Stimulated activated CD4-positive, alpha-beta T cell treated with anti-CD3 and anti-CD28 coated beads, TNF-alpha, amount 100 ng/mL, for 1 hour (primary cell): ENCODE results near the gene NLRP1.

Experiments
- DNase-seq, 3 donors: peaks; one replicate each; pipeline ENCODE4 v3.0.0-alpha.2; 2020; ENCODE audit warnings: low read depth in 3 of 3, low spot score in 1 of 3

The NLRP1 gene

DNA sequence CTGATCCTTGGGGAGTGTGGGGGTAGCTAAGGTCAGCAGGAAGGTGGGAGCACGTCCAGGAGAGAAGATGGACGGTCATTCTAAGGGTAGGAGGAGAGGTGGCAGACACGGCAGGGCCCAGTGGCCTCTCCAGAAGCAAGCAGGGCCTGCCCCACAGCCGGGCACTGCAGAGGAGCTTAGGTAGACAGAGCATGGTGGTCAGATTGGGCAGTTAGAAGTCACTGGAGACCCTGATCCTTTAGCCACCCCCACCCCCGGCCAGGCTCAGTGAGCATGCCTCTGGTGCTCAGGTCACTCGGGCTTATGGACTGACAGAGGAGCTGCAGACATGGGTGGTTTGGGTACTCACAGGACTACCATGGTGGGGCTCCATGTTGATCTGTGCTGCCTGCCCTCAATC, 26.3 kb downstream of the NLRP1 start:
- no peak for DNase-seq

DNA sequence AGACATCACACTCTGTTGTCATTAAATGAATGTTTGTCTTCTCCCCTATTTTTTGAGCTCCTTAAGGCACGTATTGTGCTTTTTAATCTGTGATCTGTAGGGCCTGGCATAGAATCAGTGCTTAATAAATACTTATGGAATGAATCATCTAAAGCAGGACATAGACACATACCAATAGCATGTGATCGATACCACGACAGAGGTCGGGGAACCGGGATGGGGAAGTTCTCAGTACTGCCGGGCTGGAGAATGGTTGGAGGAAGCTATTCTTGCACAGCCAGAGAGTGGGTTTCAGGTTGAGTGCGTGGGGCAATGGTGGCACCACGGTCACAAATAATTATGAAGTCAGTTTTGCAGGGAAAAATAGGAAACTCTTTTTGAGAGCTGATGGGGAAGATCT, 26.8 kb downstream of the NLRP1 start:
- DNase-seq: no peak

DNA sequence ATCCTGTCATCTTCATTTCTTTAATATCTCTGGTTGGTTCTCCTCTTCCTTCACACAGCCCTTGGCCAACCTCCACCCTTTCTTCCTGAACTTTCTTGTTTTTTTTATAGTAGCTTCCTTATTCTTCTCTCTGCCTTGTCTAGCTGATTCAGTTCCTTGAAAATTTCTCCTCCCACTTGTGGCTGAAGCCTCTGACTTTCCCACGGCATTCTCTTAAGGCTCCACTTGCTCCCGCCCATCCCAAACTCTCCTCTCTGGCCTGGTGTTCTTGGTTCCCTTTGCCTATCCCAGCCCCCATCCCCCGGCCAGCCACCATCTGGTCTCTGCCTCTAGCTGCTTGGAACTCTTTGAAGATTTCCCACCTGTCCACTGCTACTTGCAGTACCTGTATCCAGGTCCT, 29.1 kb downstream of the NLRP1 start:
- DNase-seq: no peak

DNA sequence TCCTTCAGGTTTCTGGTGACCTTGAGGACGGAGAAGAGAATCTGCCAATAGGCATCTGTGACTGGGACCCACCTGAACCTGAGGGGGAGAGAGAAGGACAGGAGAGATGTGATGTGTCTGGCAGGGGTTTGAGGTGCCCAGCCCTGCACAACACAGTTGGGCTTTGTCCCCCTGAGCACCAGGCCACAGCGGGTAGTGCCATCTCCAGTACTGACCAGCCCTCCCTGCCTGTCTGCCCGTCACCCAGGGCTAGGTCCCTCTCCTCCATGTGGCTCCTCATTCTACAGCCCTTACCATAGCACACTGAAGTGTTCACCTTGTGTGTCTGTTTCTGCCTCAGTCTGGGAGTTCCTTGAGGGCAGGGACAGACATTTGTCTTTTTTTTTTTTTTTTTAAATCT, 30.8 kb downstream of the NLRP1 start:
- DNase-seq: no peak

DNA sequence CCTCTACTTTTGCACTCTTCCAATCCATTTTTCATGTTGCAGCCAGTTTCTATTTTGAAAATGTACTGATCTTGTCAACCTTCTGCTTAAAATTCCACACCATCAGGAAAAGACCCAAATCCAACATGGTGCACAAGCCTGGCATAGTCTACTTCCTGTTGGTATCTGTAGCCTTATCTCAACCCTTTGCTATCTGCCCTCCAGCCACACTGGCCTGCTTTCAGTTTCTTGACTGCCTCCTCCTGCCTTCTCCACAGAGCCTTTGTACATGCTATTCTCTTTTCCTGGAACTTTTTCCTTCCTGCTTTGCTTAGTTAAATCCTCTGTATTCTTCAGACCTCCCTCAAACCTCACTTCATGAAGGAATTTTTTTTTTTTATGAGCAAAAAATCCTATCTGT, 31.5 kb downstream of the NLRP1 start:
- no peak for DNase-seq

DNA sequence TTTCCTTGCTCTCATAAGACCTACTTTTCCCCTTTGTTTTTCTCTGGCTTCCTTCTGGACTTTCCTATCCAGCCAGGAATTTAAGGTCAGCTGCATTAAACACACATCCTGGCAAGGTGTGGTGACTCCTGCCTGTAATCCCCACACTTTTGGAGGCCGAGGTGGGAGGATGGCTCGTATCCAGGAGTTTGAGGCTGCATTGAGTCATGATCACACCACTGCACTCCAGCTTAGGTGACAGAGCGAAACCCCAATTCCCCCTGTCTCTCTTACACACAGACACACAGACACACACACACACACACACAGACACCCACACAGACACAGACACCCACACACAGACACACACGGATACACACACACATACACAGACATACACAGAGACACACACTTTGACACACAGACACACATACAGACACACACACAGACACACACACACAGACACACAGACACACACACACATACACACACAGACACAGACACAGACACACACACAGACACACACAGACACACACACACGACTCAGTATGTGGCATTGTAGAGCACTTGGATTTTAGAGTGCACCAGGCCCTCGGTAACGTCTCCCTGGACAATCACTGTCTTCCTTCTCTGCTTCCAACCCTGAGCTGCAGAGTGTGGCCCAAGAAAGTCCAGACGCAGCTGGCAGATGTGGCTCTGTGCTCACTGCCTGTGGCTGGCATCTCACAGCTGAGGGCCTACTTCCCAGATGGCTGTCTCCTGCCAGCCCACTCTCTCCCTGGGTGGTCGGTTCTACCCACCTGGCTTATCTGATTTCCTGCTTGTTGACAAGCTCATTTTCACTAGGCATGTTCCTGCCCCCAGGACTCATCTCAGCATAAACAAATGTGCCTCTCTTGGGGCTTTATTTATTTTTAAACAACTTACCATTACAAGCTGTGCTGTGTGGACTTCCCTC, 39.0 kb downstream of the NLRP1 start:
- DNase-seq: no peak

DNA sequence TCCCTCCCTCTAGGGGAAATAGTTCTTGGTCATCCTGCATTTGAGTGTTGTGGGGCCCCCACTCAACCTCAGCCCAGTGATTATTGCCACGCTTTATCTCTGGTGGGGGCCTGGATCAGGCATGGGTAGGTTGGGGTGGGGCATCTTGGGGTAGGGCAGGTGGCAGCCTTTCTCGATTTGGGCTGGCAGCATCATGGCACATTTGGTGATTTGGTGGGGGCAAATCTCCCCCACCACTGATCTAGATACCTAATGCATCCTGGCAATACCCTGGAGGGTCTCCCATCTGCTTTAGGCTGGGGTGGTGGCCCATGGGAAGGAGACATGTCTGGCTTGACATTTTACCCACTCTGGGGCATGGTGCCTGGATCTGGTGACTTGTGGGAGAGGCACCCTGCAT, 40.2 kb downstream of the NLRP1 start:
- DNase-seq: no peak

DNA sequence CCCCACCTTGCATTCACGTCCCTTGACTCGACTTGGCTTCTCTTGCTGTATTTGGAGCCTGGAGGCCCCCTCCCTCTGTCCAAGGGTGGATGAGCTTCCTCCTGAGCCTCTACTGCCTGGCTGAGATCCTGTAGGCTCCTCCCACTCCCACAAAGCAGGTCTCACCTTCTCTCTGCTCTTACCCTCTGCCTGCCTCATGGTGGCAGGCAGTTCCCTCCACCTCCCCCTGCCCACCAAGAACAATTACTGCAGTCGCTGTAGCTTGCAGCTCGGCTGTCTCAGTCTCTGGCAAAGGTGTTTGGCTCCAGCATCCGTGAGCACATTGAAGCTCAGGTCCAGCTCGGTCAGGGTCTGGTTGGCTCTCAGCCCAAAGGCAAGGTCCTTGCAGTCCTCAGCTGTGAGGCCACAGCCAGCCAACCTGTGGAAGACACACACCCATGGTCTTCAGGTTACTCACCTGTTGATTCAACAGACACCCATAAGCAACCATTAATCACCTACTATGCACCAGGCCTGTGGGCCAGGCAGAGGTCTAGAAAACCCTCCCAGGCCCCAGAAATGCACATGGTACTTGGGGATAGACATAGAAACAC, 42.6 kb downstream of the NLRP1 start:
- no peak for DNase-seq

DNA sequence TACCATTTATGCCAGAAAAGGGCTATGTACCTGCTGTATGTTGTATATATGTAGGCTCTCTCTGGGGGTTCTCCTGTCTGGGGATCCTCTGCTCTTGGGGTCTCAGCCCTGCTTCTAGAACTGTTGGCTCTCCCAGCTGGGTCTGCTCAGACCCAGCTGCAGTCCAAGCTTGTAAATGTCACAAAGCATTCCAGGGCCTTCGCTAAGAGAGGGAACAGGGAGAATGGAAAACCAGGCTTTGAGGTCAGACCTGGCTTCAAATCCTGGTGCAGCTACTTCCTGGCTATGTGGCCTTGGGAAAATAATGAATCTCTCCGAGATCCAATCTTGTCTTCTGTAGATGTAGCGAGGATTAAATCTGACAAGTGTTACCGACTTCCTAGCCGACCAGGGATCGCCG, 44.0 kb downstream of the NLRP1 start:
- no peak for DNase-seq

DNA sequence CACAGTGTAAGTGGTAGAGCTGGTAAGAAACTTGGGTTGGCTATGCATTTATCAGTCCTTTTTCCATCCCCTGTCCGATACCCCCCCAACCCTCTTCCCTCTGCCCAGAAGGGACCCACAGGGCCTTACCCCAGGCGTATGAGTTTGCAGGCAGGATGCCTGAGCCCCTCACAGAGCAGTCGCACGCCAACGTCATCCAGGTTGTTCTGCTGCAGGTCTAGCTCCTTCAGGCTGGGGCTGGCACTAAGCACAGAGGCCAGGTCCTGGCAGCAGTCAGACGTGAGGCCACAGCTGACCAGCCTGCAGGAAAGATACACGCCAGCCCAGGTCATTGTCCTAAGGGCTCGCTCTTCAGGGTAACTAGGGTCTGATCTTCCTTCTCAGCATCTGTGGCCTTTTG, 45.0 kb downstream of the NLRP1 start:
- no peak for DNase-seq

DNA sequence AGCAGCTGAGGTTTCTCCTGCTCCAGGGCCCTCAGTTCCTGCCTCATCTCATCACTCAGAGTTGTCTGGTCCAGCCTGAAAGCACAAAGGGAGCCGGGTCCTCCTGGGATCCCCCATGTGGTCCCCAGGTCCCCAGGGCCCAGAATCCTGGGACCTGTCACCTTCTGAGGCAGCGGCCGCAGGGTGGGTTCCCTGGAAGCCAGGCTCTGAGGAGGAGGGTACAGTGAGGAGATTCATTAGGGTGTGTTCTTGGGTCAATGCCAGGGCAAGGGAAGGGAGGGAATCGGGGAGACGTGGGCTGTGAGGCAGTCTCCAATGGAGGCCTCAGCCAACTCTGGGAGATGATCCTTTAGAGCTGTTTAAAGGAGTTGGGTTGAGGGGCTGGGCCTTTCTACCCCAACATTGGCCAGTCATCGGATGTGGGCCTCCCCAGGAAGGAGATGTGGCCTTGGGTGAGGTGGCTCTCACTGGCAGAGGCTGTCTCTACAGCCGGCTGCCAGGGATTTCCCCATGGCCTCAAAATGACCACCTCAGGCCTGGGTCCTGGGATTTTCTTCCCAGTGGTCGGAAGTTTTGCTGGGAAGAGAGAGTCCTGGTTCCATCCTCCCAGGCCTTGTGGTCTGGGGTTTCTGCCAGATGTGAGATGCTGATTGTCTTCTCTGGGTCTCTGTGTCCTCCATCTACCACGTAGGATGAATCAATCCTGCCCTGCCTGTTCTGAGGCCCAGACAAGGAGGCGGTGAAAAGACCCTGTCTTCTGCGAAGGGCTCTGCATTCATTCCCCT, 47.3 kb downstream of the NLRP1 start:
- DNase-seq: no peak

DNA sequence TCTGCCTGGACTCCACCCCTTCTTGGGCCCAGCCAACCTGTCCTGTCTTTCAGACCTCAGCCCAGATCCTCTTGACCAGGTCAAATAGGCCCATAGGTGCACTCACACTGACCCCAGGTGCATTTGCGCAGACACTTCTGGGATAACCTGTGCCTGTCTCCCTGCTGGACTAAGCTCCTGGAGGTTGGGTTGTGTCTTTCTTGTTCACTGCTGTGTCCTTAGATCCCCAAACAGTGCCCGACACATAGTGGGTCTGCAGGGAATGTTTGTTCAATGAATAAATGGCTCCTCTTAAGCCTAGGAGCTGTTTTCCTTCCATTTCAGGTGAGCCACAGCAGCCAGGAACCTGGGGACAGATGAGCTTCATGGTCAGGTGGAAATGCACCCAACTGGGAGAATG, 48.9 kb downstream of the NLRP1 start:
- DNase-seq: no peak

DNA sequence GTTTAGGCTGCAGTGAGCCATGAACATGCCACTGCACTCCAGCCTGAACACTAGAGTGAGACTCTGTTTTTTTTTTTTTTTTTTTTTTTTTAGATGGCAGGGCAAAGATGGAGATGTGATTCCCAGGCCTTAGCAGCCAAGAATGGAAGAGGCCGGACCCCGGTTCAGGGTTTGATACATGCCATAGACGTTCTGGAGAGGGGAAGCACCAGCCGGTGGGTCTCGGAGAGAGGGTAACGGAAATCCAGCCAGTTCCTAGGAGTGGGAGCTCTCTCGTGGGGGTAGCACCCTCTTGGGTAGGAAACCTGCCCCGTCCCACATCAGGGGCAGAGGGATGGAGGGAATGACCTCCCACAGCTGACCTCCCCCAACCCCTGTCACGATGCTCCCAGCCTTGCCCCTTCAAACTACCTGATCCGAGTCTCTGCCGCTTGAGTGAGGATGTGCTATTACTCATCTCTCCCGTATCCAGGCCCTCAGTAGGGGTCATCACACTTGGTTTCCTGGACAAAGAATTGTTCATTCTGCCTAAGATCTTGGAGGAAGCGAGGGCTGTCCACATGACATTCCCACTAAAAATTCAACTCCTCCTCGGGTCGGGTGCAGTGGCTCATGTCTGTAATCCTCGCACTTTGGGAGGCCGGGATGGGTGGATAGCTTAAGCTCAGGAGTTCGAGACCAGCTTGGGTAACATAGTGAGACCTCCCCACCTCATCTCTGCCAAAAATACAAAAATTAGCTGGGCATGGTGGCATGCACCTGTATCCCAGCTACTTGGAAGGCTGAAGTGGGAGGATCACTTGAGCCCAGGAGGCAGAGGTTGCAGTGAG, 50.6 kb downstream of the NLRP1 start:
- DNase-seq: no peak

DNA sequence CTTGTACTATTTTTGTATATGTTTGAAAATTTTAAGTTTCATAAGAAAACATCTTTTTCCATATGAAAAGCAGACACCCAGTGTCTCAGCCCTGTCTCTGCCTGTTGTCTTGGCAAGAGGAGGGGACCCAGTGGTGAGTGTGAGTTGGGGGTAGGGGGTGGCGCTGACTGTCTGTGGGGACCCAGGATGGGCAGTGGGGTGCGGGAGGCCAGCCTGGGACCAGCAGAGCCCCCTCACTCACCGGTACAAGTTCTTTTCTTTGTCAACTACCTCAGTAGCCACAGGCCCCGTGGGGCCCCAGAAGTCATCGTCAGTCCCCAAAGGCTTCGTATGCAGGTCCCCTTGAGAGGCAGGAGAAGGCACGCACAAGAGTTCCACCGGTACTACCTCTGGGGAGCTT, 51.7 kb downstream of the NLRP1 start:
- no peak for DNase-seq

DNA sequence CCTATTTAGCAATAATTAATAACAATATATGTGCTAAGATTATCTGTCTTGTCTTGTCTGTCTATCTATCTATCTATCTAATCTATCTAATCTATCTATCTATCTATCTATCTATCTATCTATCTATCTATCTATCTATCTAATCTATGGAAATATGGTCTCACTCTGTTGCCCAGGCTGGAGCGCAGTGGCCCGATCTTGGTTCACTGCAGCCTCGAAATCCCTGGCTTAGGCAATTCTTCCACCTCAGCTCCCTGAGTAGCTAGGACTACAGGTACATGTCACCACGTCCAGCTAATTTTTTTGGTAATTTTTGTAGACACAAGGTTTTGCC, 53.3 kb downstream of the NLRP1 start:
- no peak for DNase-seq

DNA sequence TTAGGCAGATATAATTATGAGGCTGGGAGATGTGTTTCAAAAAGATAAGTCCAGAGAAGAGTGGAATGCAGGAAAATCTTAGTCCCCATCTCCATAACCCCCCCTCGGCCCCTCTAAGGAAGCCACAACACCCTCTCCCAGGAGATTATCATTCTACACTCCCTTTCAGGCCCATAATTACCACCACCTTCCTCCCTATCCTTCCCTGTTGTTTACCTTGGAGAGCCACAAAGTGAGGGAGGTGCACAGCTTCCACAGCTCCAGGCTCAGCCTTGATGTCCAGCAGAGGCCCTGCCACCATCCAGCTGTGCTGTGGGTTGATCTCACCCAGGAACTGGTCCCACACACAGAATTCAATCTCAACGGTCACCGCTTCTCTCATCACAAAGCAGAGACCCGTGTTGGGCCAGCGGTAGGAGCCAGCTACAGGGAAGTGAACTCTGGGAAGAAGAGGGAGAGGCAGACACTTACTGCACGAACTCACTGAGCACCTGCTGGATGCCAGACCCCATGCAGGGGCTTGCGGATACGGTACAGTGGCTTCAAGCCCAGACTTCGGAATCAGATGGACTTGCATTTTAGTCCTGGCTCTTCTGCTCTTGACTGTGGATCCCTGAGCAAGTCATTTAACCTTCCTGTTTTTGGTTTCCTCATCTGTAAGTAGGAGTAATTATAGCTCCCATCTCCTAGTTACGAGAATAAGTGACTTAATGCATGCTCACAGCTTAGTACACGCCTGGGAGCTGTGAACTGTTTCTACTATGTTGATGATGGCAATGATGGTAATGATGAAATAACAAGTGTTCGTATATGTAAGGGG, 53.8 kb downstream of the NLRP1 start:
- DNase-seq: no peak

DNA sequence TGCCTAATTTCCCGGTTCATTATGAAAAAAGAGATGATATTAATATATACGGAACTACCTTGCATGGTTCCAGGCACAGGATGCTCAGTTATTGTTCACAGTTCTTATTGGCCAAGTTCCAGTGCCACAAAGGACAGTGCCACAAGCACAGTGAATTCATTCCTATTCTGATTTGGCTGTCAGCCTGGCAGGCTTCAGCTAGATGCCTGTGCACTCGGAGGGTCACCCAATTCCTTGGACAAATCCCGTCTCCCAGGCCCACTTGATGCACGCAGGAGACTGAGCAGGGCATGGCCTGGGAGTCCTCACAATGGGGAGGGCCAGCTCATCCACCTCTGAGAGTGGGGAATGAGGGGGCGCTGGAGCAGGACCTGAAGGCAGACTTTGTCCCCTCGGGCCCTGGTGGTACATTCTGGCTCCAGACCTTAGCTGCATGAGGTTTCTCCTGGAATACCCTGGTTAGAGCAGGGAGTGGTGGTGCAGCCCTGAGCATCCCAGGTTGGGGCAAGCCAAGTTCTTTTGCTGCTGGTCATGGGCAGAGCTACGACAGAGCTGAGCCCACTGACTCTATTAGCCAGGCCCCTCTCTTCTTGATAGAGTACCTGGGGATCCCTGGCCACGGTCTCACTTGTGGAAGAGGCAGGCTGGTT, 56.6 kb downstream of the NLRP1 start:
- DNase-seq: no peak

DNA sequence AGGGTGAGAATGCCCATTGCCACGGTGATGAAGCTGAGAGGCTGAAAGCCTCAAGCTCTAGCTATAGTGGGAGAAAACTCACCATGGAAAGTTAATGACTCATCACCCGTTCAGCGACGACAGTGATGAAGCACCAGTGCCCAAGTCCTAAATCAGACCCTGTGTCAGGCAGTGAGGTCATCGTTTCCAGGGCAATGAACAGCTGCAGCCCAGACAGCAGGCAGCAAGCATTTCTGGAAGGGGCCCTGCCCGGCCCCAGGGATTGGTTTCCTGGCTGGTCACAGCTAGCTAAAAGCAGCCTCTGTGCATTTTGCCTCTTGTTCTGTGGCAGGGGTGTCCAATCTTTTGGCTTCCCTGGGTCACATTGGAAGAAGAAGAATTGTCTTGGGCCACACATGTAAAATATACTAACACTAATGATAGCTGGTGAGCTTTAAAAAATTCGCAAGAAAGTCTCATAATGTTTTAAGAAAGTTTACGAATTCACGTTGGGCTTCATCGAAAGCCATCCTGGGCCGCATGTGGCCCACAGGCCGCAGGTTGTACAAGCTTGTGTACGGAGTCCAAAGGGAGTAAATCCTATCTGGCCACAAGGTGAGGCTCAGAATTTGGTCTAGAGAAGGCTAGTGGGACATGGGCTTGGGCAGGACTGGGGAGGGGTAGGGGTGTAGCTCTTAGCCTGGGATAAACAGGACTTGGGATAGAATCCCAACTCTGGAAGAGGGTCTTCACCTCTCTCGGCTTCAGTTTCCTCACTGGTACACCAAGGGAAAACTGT, 57.3 kb downstream of the NLRP1 start:
- peak in 1 of 3 donors; percentile 6 for DNase-seq

DNA sequence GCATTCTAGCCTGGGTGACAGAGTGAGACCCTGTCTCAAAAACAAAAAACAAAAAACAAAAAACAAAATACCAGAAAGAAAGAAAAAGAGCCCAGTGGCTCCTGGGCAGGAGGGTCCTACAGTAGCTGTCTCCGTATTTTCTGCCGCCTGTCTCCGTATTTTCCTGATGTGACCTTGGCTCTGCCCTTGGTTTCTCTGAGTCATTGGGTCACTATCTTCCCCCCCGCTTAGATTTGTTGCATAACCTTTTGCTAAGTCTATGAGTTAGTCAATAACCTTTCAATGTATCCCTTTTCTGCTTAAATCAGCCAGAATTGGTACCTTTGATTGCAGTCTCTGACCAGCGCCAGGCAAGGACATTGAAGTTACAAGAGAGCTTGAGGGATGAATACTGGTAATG, 61.1 kb downstream of the NLRP1 start:
- DNase-seq: no peak
